HG03066 (cell line): ENCODE results near the gene ADCY1.

ENCODE experiments used
- ATAC-seq: cut with Tn5 transposase; IDR thresholded peaks from one replicate; pipeline ENCODE4 v1.9.1; 2021; ENCODE audit warnings: low read depth; ENCODE audit not compliant: unreplicated experiment

The ADCY1 gene

GRCh38 chr7:45689011-45689796, 115.0 kb downstream of the ADCY1 start:
- no peak for ATAC-seq

- ATAC-seq = no peak
These were observed 115.9 kb downstream of the ADCY1 start for GRCh38 chr7:45689797-45690761.

- no peak for ATAC-seq
These were observed 116.6 kb downstream of the ADCY1 start for GRCh38 chr7:45690762-45691150.

- ATAC-seq = no peak
These were observed 117.0 kb downstream of the ADCY1 start for GRCh38 chr7:45691155-45691656.

GRCh38 chr7:45692031-45692430, 117.9 kb downstream of the ADCY1 start:
- ATAC-seq = no peak

GRCh38 chr7:45695249-45695995, 121.3 kb downstream of the ADCY1 start:
- ATAC-seq = no peak

- ATAC-seq = no peak
These were observed 122.3 kb downstream of the ADCY1 start for GRCh38 chr7:45696476-45696875.

GRCh38 chr7:45697576-45698136, 123.5 kb downstream of the ADCY1 start:
- ATAC-seq = no peak

- no peak for ATAC-seq
These were observed 124.3 kb downstream of the ADCY1 start for GRCh38 chr7:45698303-45699014.

GRCh38 chr7:45699015-45699309, 124.8 kb downstream of the ADCY1 start:
- no peak for ATAC-seq

GRCh38 chr7:45699726-45700390, 125.7 kb downstream of the ADCY1 start:
- ATAC-seq = no peak

- no peak for ATAC-seq
These were observed 126.4 kb downstream of the ADCY1 start for GRCh38 chr7:45700556-45700955.

- no peak for ATAC-seq
These were observed 127.7 kb downstream of the ADCY1 start for GRCh38 chr7:45701701-45702510.

- ATAC-seq = no peak
These were observed 128.6 kb downstream of the ADCY1 start for GRCh38 chr7:45702751-45703150.

- ATAC-seq = no peak
These were observed 129.2 kb downstream of the ADCY1 start for GRCh38 chr7:45703373-45703821.

- ATAC-seq = no peak
These were observed 129.9 kb downstream of the ADCY1 start for GRCh38 chr7:45703911-45704682.

GRCh38 chr7:45704683-45705016, 130.5 kb downstream of the ADCY1 start:
- no peak for ATAC-seq
